HEK293 (cell line): Measurements from ENCODE around the gene TMPRSS6.

Source experiments
- ZFP37 ChIP-seq: fragments of 450-650 bp; formaldehyde crosslinking; IDR thresholded peaks from 2 replicates; pipeline ENCODE4 v1.5.1; 2016; ENCODE audit warnings: missing biosample characterization, missing genetic modification characterization
- ZNF239 ChIP-seq: fragments of 450-650 bp; formaldehyde crosslinking; IDR thresholded peaks from 2 replicates; pipeline ENCODE4 v1.5.1; 2016; ENCODE audit warnings: missing biosample characterization, missing genetic modification characterization
- TF ChIP-seq, protein P1 (sequence below): sonication (generic); formaldehyde crosslinking; IDR thresholded peaks from 2 replicates; pipeline ENCODE4 v1.8.1; 2022; ENCODE audit warnings: mild to moderate bottlenecking, moderate library complexity, missing genetic modification reagents

GRCh38 chr22:37111156-37111717, 1.7 kb upstream of the TMPRSS6 start:
- TF ChIP-seq ZNF239 (tag by site-specific recombination) (no peak), ZFP37 (tag by site-specific recombination) (no peak)
- TF ChIP-seq, protein P1, sequence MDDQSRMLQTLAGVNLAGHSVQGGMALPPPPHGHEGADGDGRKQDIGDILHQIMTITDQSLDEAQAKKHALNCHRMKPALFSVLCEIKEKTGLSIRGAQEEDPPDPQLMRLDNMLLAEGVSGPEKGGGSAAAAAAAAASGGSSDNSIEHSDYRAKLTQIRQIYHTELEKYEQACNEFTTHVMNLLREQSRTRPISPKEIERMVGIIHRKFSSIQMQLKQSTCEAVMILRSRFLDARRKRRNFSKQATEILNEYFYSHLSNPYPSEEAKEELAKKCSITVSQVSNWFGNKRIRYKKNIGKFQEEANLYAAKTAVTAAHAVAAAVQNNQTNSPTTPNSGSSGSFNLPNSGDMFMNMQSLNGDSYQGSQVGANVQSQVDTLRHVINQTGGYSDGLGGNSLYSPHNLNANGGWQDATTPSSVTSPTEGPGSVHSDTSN (CRISPR knock-in tag), result no peak
